NCI-H1417 (cell line): ENCODE data around the gene NRXN3.

Source experiments
- DNase-seq, 3 experiments: peaks; one replicate each; lab custom pipeline; 2025; lab: John Stamatoyannopoulos, UW

NRXN3 gene

DNA sequence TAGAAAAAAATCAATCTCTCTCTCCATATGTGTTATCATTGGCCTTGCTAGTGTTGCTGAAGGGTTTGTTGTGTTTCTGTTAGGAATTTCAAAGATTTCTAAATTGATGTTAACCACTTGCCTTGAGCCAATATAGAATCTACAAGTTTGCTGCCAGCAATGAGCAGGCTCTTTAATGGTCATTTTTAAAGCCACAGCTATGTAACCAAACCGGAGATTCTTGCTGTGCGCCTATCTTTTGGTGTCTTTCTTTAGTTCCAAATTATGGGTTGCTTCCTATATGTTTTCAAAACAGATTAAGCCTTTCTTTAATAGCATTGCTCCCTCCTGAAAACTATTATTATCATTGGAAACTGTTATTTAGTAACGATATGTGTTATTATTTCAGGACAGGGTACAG, 1495.4 kb downstream of the NRXN3 start:
- DNase-seq, result no peak

DNA sequence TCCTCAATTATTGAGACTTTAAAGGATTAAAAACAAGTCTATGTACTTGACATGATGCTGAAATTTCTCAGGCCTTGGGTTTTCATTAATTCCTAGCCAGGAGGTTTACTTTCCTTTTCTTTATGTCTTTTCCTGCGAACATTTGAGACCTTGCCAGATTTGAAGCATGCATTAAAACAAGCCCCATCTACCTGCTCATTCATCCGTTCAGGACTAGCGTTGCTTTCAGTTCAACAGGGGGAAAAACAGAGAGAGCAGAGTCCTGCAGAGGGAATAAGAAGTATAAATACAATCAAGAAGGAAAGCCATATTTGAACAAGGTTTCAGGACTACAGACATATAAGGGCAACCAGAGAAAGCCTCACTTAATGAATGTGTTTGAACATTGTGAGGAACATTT, 1498.8 kb downstream of the NRXN3 start:
- DNase-seq, result peak in 1 of 3 experiments; percentile 61

DNA sequence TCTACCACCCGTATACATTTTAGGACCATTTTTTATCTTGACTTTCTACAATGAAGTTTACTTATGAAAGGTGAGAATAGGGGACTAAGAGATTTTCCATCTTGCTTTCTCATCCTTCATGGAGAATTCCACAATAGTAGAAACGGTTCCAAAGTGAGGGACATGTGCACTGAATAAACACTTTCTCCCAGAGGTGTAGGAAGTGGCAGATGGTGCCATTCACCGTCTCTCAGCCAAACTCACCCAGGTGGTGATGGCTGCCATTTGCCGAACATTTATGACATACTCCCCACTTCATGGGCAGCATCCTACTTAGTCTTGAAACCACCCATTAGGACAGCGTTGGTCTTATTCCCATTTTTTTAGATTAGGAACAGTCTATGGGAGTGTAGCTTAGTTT, 1500.6 kb downstream of the NRXN3 start:
- no peak for DNase-seq

DNA sequence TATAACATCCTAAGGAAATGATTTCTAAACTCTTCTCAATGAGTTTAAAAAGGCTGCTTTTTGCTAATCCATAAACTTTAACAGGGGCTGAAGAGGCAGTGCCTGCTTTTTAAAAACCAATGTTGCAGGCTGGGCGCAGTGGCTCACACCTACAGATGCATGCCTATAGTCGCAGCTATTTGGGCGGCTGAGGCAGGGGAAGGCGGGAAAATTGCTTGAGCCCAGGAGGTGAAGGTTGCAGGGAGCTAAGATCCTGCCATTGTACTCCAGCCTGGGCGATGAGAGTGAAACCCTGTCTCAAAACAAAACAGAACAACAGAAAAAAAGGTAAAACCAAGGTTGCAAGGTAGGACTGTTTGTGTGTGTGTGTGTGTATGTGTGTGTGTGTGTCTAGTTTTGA, 1509.9 kb downstream of the NRXN3 start:
- no peak for DNase-seq

DNA sequence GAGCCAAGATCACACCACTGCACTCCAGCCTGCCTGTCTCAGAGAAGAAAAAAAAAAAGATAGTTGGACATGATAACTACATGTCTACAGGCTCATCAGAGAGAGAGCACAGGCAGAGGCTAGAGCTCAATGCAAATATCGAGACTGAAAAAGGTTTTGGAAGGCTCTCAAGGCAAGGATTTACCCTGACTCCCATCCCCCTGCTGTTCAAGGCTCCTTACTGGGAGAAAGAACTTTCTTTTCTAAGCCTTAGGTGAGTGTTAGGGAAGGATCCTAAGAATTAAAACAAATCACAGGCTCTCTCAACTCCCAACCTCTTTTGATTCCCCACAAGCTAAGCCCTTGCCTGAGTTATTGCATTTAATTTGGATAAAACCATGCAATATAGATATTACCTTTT, 1516.0 kb downstream of the NRXN3 start:
- DNase-seq, result no peak

DNA sequence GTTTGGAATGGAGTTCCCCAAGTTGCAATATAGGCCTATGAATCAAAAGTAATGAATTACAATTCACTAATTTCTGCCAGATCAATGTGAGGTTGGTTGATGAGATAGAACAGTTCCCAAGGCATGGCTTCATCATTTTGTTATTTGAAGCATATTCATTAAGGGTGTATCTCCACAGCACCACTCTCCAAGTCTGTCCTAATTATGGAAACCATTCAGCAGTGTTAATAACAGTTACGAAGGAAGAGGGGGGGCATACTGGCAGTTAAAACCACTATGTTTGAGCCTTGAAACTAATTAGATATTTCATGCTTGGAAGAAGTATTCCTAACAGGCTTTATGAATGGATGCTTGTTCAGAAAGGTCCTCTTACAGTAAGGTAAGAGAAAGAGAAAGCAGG, 1520.8 kb downstream of the NRXN3 start:
- peak in 1 of 3 experiments; percentile 66 for DNase-seq

DNA sequence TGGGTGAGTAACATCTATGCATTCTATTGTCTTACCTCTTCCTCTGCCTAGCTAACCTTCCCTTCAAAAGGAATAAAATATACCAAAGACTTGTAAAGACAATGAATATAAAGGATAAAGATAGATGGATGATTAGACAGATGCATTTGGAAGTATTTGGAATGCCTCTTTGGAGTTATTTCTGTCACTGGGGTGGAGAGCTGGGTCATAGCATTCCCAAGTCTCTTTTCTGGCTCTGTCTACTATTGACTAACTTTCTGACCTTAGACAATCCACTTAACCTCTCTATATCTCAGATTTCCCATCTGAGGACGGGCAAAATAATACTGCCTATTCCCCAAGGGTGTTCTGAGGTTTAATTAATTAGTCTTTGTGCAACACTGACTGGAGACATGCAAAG, 1523.8 kb downstream of the NRXN3 start:
- no peak for DNase-seq

DNA sequence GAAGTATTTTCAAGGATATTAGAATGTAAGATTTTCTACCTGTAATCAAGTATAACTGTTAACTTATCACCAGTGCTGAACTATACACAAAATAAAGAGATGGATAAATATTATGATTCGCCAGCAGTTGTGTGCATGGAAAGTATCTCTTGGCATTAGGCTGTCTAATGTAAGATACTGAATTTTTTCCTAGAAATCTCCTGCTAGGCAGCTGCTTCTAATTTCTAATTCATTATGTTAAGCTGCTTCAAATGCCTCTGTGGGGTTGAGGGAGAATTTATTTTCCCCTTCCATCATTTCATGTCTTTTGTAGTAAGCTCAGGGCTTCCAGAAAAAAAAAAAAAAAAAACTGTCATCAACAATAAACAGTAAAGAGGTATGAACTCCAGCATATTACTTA, 1525.1 kb downstream of the NRXN3 start:
- no peak for DNase-seq

DNA sequence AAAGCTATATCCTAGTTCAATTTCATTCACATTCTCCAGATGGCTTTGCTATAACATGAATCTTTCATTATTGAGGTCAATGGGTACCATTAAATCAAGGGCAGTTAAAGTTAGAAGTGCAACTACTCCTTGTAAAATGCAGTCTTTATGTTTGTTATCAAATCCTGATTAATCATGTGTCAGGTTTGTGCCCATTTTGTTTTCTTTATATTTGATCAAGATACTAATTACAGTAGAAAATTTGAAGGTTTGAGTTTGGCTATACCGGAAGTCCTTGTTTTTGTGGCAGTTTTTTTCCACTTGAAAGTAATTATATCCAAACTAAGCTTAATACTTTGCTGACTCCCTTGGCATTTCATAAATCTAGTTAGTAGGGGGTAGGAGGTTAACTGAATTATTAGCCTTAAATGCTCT, 1528.1 kb downstream of the NRXN3 start:
- DNase-seq, result no peak

DNA sequence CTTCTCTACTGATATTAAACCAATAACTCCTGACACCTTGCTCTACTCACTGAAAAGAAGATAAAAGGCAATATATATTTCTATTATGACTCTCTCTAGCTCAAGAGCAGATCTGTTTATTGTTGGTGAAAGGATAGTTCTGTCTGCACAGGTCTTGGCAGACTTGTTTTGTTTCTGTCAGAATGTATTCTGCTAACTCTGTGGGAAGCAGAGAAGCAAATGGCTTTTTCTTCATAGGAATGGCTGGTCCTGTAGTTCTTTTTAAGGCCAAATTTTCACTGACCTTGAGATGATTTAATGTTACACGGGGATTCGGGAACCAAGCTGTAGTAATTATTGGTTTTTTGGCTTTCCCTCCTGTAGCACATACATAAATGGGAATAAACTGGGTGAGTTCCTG, 1529.0 kb downstream of the NRXN3 start:
- DNase-seq, result no peak

DNA sequence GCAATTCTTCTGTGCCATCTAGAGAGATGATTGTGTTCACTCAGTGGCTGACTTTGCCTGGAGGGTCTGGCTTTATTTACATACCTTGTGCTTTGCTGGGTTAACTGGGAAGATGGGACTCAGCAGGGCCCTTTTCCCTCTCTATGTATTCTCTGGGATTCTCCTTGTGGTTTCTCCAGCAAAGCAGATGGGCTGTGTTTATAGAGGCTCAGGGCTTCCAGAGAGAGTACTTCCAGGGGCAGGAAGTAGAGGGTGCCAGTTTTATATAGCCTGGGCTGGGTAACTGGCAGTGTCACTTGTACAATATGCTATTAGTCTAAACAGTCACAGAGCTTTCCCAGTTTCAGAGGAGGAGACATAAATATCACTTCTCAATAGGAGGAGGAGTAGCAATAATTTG, 1531.2 kb downstream of the NRXN3 start:
- DNase-seq, result no peak

DNA sequence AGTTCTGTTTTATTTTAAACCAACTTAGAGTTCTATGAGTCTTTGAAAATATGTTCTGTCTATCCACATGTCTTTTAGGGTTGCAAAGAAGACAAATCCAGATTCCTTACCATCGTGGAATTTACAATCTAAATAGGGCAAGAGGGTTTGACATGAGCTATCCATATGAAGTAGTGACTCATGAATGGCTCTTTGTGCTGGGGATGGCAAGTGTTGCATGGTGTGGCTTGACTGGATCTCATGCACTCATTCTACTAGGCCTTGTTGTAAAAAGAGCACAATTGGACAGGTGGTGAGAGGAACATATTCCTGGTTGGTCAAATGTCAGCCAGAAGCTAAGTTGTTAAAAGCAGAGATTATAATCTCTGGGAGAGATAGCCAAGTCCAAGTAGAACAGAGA, 1532.0 kb downstream of the NRXN3 start:
- DNase-seq, result no peak

DNA sequence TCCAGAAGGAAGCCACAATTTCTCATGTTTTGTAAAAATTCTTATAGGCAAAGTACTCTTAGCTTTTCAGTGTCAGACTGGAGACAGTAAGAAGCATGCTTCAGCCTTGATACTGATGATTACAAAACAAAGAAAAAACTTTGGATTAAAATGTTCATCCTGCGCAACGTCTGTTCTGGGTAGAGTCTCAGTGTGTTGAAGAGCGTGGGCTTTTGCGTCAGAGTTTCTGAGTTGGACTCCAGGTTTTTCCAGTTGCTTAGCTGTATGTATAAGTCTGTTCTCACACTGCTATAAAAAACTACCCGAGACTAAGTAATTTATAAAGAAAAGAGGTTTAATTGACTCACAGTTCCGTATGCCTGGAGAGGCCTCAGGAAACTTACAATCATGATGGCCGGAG, 1533.0 kb downstream of the NRXN3 start:
- no peak for DNase-seq

DNA sequence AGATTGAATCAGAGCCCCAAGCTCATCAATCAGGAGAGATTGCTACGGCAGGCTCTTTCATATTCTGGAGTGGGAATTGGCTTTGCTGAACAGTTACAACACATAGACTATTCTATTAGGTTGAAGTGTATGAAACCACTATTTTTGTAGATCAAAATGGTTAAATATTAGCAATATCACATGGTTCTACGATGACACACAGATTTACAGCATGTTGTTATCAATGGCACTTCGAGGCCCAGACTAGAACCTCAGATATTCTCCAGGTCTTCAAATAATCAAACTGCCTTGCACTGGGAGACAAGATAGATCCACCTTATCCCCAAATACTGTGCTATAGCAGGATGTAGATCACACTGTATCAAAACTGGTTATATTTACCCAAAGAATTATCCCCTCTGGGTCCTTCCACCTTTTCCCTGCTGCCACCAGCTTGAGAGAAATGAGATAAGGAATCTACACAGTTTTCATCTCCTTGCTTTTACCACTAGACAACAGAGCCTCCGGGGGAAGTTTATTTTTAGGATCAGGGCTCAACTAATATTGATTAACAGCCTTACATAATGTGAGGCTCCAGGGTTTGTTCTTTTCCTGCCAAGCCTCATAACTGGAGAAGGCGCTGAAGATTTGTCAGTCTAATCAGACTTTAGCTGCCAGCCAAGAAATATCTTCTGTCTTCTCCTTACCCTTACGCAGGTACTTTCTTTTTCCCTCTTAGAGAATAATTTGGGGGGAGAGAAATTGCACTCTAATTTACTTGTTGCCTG, 1534.1 kb downstream of the NRXN3 start:
- no peak for DNase-seq

DNA sequence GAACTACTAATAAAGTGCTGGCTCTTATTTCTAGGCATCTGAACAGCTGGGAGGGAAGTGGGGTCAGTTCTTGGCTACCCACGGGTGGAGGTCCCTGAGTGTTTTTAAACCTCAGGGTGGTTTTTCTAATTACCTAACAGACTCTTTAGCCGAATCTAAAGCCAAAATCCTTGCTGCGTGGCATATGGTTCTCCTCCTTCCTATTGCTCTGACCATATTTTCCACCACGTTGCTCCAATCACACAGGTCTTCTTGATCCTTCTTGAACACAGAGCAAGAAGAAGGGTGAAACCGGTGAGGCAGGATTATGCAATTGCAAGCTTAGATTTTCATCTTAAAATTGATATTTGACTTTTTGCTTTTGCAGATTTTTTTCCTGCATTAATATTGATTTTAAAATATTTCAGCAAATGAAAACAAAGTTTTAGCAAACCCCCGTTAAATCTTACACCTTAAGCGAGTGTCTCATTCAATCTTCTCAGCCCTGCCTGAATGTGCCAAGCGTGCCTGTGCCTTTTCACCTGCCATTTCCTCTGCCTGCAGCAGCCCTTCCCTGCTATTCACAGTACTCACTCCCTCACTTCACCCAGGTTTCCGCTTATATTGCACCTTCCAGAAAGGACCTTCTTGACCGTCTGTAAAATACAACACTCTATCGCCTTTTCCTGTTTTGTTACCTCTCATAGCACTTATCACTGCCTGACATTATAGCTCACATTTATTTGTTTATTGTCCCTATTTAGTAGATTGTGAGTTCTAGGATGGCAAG, 1535.1 kb downstream of the NRXN3 start:
- no peak for DNase-seq

DNA sequence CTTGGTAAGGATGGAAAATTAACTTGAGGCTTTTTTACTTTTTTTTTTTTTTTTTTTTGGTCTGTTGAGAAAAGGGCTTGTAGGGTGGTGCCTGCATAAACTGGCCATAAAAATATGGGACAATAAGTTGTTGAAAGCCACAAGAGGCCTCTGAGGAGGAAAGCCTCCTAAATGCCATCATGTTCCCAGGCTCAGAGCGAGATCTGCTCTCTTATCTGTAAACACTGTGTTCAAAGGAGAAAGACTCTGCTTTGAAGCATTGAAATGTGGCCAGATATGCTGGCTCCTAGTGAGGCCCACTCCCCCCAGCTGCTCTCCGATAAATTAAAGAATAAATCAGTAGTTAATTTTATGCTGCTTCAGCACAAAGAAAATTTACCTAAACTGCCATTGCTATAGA, 1536.2 kb downstream of the NRXN3 start:
- peak in 1 of 3 experiments; percentile 28 for DNase-seq

DNA sequence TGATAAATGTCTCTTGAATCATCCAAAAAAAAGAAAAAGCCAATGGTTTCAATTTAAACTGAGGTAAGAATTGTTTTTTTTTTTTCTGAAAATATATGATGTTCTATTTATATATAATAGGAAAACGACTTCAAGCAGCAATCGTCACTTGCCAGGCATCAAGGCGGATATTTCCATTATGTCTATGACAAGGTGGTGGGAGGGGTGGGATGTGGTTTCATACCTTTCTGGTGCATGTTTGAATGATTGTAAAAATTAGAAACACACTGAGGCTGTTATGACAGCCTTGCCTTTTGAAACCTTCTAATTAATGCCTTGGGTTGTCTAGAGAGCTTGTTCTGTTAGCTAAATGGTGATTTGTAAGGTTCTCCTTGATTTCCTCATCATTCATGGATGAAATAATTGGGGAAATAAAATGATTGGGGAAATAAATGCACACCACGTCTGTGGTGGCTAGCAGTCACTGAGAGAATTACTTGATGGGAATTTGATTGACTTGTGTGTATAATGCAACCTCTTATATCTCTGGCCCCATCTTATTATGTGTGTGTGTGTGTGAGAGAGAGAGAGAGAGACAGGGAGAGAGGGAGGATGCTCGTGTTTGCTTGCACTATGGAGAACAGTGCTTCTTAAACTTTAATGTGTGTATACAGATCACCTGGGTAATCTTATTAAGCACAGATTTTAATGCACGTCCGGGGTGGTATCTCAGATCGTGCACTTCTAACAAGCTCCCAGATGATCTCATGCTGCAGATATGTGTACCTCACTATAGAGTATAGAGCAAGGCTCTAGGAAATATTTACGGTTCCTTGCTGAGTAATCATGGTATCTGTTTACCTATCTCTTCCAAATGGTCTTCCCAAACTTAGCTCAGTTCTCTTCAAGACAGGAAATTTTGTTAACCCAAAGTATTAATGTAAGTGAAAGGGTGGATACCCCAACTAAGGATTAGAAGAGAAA, 1538.5 kb downstream of the NRXN3 start:
- peak in 2 of 3 experiments; percentile 36 to 65 for DNase-seq

DNA sequence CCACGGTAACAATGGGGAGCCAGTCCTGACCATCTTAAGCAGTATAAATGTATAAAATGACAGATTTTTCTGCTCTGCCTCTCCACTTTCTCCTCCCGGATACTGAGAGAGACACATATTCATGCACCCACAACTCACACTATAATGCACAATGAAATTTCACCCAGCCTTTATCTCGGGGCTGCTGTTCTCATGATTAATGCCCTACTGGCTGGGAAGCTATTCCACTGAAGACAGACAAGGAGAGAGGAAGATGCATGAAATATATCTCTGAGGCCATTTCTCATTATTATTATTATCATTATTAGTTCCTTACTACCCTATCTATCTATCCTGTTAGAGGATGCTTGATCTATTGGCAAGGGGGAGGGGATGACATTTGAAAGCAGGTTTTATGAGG, 1539.4 kb downstream of the NRXN3 start:
- DNase-seq, result no peak

DNA sequence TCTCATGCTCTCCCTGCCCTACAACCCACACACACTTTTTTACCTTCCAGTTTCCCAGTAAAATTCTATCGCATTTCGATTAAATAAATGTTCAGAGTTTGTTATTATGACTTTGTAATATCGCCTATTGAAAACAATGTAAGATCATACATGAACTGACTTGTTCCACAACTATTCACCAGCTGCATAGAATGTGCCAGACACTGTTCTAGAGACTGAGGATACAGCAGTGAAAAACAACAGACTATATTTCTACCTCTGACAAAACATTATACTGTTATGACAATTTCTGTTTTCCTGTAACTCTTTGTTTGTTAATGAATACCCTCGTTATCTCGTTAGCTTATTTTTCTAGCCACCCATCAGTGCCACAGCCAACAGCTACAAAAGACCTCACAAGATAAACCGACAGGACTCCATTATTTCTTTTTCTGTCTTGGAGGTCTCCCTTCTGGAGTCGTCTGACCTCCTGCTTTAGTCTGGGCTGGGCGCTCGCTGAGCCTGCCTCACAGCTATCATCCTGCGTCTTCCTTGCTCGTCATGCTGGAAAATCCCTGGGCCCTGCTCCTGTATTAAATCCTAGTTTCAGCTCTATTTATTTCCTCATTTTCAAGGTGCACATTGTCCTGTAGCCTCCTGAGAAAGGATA, 1542.3 kb downstream of the NRXN3 start:
- DNase-seq, result no peak

DNA sequence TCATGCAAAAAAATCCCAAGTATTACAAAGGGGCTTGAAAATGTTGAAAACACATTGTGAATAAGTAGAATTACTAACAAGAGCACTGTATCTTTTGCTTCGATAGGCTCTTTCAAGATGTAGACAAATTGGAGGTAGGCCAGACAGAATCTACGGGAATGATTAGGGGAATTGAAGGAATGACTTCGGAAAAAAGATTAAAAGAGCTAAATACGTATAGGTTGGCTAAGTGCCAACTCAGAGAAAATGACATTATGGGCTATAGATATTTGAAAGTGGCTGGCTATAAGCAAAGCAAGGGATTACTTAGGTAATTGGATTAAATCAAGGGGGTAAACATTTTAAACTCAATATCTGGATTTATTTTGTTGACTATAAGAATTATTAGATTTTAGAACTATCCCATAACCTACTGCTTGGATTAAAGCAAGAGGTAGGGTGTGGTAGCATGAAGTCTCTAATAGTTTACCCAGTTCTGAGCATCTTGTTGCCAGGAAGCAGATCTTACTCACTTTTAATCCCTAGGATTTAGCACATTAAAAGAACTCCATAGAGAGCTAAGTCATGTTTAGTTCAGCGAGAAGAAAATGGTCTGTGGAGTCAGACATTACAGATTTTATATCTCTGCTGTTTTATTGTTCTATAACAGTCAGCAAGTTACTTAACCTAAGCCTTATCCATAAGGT, 1551.4 kb downstream of the NRXN3 start:
- DNase-seq, result no peak
